Measurements from ENCODE around the gene CST6. TPM values are rescaled to one million over a fixed set of nuclear protein-coding genes. Genes with fewer than 3 reads are reported as not detected.

Gene CST6
- total RNA-seq, 1 donor from 2014 or later: 53.4 TPM

GRCh38 chr11:65988791-65989592 is 22.8 kb upstream of the CST6 start:
- DNase-seq (ENCODE audit: low read depth): peak; percentile 83
- H3K4me3 ChIP-seq (ENCODE audit: low read depth, low read length): no peak overlapping the region
- peak; percentile 97 for TF ChIP-seq CTCF (conservative IDR thresholded peaks at IDR 0.05; ENCODE audit: low read depth, low read length)

- DNase-seq (ENCODE audit: low read depth): no peak
- TF ChIP-seq CTCF (conservative IDR thresholded peaks at IDR 0.05; ENCODE audit: low read depth, low read length): no peak
These were observed 19.8 kb upstream of the CST6 start for GRCh38 chr11:65992056-65992455.

GRCh38 chr11:65997286-65997685 is 14.5 kb upstream of the CST6 start:
- no peak overlapping the region for H3K4me3 ChIP-seq (ENCODE audit: low read depth, low read length)
- no peak for TF ChIP-seq CTCF (conservative IDR thresholded peaks at IDR 0.05; ENCODE audit: low read depth, low read length)
- no peak for DNase-seq (ENCODE audit: low read depth)

More at GRCh38 chr11:65992056-65992455, 19.8 kb upstream of the CST6 start:
- H3K4me3 ChIP-seq (ENCODE audit: low read depth, low read length): no peak overlapping the region

- H3K4me3 ChIP-seq (ENCODE audit: low read depth, low read length): peak within 1 kb of the TSS; percentile 92
- DNase-seq (ENCODE audit: low read depth): peak; percentile 91
- no peak for TF ChIP-seq CTCF (conservative IDR thresholded peaks at IDR 0.05; ENCODE audit: low read depth, low read length)
These were observed 9.7 kb upstream of the CST6 start, which contains the start of the genes BANF1 and EIF1AD for GRCh38 chr11:66001942-66002647. Gene BANF1 (plus strand): TSS chr11:66002503. CDS start chr11:66003251, 748 bp downstream. Gene EIF1AD (minus strand): TSS chr11:66002157. CDS start chr11:66000389, 1,768 bp downstream.

- DNase-seq (ENCODE audit: low read depth): no peak
- H3K4me3 ChIP-seq (ENCODE audit: low read depth, low read length): peak overlapping the region; percentile 92
- TF ChIP-seq CTCF (conservative IDR thresholded peaks at IDR 0.05; ENCODE audit: low read depth, low read length): peak; percentile 30
These were observed 9.1 kb upstream of the CST6 start for GRCh38 chr11:66002648-66003225.

GRCh38 chr11:66003291-66003690 is 8.5 kb upstream of the CST6 start:
- DNase-seq (ENCODE audit: low read depth): no peak
- peak overlapping the region; percentile 92 for H3K4me3 ChIP-seq (ENCODE audit: low read depth, low read length)
- TF ChIP-seq CTCF (conservative IDR thresholded peaks at IDR 0.05; ENCODE audit: low read depth, low read length): no peak
